NCI-H146 (cell line): Measurements from ENCODE around the gene TRDN.
"Not testable (repeated sequence)": the region's sequence is repeated elsewhere in the genome, so short reads cannot be mapped to it uniquely, and the experiment has no call there.

Experiments
- DNase-seq: peaks from one replicate; lab custom pipeline; 2025; lab: John Stamatoyannopoulos, UW

Gene TRDN

DNA sequence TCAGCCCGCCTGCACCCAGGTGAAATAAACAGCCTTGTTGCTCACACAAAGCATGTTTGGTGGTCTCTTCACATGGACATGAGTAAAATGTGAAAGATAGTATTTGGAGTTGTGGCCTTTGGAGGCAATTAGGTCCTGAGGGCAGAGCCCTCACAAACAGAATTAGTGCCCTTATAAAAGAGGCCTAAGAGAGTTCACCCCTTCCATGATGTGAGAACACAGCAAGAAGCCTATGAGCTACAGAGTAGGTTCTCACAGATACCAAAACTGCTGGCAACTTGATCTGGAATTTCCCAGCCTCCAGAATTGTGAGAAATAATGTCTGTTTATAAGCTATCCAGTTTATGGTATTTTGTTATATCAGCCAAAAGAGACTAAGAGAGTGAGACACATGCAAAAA lies 74.5 kb downstream of the TRDN start:
- no peak for DNase-seq

DNA sequence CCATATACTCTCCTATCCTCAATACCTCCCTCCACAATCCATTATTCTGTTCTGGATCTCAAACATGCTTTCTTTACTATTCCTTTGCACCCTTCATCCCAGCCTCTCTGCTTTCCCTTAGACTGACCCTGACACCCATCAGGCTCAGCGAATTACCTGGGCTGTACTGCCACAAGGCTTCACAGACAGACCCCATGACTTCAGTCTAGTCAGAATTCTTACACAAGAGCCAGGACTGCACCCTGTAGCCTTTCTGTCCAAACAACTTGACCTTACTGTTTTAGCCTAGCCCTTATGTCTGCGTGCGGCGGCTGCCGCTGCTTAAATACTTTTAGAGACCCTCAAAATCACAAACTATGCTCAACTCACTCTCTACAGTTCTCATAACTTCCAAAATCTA lies 76.9 kb downstream of the TRDN start:
- DNase-seq, result not testable (repeated sequence)

DNA sequence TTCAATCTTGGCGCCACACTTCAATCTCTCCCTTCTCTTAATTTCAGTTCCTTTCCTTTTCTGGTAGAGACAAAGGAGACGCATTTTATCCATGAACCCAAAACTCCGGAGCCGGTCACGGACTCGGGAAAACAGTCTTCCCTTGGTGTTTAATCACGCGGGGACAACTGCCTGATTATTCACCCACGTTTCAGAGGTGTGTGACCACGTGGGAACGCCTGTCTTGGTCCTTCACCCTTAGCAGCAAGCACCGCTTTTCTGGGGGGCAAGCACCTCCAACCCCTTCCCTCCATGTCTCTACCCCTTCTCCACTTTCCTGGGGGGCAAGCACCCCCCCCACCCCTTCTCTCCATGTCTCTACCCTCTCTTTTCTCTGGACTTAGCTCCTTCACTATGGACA lies 79.3 kb downstream of the TRDN start:
- DNase-seq, result not testable (repeated sequence)

DNA sequence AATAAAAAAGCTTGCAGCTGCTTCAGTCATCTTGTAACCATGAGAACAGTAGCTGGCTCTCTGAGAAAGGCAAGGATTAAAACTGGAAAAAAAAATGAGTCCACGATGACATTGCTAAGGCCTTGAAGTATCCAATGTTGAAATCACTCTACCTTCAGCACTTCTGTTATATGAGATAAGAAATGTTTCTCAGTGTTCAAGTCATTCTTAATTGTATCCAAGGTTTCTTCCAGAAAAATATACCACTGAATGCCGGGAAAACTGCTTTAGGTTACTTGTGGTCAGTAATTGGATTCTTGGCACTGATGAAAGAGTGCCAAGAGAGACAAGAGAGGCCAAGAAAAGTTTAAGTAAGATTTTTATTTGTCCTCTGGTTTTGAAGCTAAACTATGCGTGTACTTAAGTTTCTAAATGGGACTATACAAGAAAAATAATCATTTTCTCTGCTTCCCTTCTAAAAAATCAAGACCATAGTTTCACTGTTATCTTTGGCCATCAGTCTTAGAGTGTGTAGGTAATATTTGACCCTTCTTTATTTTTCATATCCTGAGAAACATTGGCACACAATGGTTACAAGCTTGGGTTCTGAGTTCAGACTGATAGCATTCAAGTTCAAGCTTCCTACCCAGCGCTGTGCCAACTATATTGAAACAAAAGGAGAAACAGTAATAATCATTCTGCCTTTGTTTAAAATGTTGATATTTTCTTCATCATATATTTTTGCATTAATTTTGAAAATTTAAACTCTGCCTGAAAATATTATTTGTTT lies 84.6 kb downstream of the TRDN start:
- no peak for DNase-seq

DNA sequence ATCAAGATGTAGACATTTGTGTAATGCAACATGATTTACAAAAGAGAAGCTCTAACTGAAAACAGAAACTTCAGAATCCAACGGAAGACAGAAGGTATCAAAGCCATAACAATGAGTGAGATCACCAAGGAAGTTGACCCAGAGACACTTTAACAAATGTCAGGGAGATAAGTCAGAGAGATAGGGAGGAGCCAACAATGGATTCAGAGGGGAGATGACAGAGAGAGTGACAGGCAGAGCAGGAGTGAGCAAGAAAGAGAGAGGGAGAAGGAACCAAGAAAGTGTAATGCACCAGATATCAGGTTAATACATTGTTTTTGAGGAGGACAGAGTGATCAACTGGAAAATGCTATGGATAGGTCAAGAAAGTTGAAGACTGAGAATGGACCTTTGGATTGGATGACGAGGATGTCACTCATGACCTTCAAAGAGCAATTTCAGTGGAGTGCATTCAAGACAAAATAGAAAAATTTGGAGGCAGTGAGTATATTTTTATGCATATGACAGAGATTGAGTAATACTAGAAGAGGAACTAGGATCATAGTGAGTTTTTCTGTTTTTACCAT lies 86.6 kb downstream of the TRDN start:
- DNase-seq, result no peak

DNA sequence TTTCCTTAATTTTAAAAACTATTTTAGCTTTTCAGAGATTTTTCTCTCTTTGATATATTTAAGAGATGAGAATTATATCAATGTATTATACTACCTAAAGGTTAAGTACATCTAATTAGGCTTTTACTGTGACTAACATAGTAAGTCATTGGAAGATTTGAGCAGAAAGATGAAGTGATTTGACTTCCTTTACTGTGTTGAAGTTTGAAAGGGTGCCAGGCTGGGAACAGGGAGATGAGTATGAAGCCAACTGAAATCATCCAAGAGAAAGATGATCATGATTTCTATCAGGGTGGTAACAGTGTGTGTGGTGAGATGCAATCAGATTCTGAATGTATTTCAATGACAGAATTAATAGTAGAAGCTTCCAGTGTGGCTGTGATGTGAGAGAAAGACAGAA lies 87.3 kb downstream of the TRDN start:
- no peak for DNase-seq

DNA sequence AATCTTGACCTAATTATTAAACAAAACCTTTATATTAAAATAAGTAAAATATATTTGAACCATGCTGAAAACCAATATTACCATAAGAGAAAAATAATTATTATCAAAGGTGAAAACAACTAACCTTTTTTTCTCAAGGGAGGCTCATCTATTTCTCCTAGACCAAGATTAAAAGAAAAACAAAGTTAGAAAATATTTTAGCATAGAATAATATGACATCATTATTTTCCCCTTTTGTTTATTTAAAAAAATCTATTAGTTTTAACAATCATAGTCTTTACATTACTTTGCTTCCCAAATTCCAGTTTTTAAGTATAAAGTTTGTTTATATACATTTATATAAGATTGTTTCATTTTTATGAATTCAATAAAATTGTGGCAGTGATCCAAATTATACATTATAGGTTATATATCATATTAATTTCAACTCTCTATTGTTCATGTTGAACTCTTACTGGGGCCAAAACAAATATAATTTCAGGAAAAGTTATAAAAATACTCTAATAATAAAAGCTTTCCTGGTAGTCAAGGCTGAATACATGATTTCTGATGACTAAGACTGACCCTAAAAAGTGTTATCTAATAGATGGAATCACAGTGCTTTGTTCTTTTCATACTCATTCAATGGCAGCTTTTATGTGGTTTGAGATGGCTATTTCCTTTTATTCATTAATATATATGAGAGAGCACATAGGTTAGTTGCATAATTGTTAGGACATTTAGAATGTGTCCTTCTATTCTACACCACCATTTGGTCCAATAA lies 89.4 kb downstream of the TRDN start:
- no peak for DNase-seq

DNA sequence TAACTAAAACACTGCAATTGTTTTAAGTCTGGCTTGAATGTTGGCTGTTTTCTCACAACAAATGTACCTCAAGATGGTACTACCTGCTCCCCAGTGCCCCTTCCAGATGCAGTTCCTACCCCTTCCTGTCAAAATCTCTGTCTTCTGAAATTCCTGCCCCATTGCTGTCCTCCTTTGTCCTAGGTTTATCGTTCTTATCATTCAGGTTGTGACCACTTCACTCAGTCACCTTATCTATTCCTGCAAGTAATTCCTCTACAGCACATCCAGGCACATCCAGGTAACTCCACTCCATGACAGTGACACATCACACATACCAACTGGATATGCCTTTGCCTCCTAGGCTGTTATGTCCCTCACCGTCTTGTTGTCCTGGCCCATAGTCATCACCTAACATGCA lies 90.2 kb downstream of the TRDN start:
- DNase-seq, result no peak

DNA sequence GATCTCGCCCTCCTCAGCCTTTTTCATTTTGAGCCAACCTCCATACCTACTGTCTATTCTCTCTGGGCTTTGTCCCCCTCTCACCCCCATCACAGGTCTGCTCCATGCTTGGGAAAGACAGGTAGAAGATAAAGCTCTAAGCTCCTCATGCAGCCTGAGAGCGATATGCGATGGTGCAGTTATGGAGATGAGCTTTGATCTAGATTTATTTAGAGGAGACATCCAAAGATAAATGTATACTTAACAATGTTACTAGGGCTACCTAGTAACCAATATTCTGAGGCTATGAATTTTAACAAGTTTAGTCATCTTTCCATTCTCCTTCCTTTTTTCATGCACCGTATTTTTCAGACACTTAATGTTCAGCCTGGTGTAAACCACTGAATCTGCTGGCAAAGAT lies 95.3 kb downstream of the TRDN start:
- no peak for DNase-seq

DNA sequence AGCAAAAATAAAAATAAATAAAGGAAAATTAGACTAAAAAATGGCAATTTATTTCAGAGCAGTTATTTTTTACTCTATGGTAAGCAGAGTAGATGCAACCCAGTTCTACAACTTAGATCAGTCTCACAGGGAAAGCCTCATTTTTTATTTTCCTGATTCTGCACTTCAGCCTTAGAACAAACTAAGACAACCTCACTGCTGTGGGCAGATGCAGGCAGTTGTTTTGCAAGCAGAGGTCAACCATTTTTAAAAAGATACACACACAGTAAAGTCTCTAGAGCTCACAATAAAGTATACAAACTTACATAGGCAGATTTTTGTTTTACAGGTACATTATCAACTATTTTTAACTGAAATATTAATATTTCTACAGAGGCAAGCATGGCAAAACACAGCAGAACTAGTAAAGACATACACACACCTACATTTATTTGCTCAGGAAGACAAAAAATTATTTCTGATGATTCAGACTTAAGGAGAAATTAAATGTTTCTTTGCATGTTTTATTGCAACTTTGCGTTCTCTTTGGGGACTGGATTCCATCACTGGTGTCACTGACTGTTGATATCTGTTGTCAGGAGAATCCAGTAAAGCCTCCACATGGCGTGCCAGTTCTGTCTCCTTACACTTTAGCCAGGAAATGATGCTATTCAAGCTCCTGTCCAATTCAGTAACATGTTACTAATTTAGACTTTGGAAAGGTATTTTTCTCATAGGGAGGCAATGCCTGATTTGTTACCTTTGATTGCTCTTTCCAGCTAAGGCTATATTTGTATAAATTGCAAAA lies 102.7 kb downstream of the TRDN start:
- no peak for DNase-seq

DNA sequence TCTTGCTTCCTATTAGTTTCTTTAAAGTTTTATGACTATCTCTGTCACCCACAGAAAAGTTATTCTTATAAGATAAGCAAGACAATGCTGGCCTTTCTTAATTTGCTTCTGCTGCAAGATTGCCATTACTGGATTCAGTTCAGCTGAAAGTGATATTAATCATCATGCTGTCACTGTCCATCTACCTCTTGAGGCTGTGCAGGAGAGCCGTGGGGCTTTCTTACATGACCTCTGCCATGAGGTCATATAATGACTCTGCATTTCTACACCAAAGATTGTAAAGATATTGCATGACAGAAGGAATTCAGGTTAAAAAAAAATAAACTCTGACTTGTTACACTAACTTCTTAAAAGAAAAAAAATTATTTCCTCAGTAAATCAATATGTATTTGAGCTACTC lies 106.9 kb downstream of the TRDN start:
- no peak for DNase-seq

DNA sequence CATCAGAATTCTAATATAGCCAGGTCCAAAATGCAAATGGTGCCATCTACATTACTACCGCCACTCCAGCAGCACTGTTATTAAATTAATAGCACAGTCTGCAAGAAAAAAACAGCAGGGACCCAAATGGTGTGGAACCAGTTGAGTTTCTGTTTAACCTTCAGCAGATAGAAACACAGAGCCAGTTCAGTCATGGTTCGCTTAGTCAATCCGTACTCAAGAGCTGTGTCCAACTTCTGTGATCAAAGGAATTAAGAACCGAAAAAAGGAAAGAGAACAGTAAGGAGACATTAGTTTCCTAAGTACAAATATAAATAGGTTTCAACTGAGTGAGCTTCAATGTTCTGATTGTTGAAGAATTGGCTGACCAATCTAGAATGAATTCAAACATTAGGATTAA lies 107.7 kb downstream of the TRDN start:
- DNase-seq, result peak; percentile 11

DNA sequence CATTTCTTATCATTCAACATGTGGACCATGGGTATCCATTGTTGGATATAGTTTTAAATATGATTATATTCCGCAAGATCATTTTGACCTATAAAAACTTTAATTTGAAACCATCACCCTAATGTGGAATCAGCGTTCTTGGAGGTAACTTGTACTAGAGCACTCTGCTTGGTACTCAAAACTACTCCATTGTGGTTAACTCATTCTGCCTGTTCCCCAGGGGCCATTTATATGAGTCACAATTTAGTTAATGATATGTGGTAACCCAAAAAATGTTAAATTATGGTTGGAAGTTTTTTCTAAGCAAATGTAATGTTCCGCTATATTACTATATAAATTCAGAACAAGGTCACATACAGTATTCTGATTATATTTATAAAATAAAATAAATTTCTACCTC lies 109.3 kb downstream of the TRDN start:
- no peak for DNase-seq

DNA sequence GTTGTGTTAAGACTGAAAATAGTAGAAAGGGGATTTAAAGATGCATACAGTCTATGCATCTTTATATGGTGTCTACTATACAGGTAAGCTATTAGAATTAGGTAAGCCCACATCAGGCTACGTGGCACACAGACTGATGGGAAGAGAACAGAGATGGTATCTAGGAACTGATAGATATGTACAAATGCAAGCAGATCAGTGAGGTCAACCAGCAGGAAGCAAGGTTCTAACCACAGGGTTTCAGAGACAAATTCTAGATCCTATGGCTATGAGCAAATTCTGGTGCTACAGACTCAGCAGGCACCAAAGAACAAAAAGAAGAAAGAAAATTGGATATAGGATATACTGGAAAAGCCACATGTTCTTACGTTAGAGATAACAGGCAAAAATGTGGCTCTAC lies 110.6 kb downstream of the TRDN start:
- no peak for DNase-seq

DNA sequence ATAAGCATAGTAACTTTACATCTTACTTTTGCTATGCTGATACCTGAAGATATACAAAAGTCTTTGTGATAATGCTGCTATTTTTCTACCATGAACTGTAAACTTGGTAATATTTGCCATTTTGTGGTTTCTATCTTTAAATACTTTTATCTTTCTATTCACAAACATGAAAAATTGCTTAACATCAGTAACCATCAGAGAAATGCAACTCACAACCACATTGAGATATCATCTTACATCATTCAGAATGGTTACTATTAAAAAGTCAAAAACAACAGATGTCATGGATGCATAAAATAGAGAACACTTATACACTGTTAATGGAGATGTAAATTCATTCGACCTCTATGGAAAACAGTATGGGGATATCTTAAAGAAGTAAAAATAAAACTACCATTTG lies 112.0 kb downstream of the TRDN start:
- no peak for DNase-seq

DNA sequence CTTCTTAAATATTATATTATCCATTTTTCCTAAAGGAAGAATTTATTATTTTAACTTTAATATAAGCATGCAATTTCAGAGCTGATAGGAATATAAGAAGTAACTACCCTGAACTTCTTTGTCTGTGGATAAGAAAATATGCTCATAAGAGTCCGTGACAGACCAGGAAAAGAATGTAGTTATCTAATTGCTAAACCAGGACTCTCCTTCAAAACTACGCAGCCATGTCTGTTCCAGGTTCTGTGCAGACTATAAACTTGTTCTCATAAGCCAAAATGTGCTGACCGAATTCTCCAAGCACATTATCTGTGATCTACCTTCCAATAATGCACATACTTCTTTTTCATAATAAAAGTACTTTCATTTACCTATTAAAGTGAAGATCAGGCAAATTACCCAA lies 116.5 kb downstream of the TRDN start:
- DNase-seq, result no peak

DNA sequence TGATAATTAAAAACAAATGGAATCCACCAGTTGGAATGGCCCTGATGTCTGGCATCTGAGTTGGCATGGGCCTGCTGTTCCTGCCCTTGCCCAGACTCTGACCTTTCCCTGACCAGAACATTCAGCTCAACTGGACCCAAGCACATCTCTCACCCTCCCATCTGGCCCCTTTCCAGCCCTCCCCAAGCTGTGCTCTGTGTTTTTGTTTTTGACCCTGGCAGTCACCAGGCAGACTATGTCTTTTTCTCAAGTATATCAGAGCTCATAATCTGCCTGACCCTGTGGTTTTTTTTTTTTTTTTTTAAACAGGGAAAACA lies 117.6 kb downstream of the TRDN start:
- DNase-seq, result no peak

DNA sequence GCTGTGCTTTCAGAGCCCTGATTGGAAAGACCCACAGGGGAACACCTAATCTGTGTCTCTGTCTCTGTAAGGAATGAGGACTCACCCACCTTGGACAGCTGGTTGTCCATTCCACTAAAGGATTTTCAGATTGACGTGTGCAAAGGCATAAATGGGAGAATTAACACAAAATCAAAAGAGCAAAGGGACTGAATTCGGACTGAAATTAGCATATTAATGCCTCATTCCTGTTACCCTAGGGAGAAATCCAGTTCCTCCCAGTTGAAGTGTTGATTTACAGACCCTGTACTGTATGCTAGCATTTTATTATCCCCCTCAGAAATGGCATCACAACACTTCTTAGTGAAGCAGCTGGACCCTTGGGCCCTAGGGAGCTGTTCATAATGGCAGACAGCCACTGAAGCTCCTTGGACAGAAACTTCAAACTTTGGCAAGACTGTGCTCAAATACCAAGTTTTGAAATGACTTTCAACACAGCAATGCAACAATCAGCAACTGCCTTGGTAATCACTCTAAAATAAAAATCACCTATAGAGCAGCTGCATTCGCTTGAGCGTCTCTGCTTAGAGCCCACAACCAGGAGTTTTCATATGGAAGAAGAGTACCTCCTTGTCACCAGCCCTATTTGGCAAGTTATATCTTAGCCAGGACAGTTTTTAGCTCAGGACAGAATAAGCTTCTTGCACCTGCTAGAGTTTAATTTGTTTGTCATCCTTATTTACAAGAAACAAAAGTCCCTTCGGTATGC lies 118.1 kb downstream of the TRDN start:
- DNase-seq, result no peak

DNA sequence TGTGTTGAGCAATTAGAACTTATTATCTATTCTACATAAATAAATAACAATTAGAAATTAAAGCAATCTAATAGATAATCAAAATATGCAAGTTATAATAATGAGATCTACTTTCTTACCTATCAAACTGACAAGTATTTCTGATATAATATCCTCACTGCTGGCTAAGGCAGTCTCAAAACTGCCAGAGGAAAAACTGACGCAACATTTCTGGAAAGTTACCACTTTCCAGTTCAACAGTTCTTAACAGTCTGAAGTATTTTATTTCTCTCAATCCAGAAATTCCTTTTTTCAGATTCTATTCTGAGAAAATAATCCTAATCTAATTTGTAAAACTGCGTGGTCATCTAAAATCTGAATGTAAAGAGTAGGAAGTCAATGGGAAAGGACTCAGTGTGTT lies 121.0 kb downstream of the TRDN start:
- DNase-seq, result no peak

DNA sequence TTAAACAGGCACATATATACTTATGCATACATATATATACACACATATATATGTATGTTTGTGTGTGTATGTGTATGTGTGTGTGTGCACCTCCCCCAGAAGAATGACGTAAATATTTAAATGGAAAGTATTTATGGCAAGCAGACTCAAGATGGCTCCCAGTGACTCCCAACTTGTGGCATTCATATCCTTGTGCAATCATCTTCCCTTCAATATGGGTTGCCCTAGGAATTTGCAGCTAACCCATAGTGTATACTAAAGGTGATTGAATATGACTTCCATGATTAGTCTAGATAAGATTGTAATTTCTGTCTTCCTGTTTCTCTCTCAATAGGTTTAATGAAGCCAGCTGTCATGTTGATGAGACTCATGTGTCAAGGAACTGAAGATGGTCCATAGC lies 127.6 kb downstream of the TRDN start:
- DNase-seq, result peak; percentile 20

DNA sequence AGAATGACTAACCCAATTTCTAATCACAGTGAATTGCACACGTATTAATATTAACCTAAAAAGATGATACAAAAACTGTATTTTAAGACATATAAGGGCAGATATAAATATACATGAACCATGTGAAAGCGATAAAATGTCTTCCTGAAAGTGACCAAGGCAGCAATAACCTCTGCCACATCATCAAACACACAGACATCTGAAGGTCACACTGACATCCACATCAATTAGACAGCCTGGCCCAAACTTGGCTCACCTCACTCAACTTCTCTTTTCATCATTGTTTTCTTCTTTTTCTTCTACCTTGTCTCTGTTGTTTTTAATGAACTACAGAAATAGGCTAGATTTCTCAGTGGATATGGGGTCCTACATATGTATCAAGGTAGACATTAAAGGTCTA lies 128.5 kb downstream of the TRDN start:
- no peak for DNase-seq

DNA sequence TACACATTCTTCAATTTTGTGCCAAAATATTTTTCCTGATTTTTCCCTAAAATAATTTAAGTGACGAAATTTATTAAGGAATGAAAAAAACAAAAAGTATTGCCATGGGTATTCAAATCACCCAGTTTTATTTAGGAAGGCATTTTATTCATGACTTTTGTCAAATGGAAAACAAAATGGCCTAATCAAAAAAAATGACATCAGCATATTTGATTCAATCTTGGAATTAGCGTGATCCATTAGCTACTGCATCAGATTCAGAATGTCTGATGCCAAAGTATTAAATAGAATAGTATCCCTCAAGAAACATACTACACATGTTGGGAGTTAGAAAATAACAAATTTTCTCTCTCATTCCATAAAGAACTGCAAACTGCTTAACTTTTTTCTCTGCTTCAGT lies 129.2 kb downstream of the TRDN start:
- no peak for DNase-seq
